NCI-H2029 treated with DMSO at 0.1 percent for 48 hours (cell line): ENCODE measurements around the gene ERC2.

Experiments used
- DNase-seq: peaks from one replicate; lab custom pipeline; 2025; lab: John Stamatoyannopoulos, UW

Gene ERC2

GRCh38 chr3:55826731-55827496 lies 641.4 kb downstream of the ERC2 start:
- no peak for DNase-seq

- no peak for DNase-seq
Measured at GRCh38 chr3:55826097-55826496, 642.2 kb downstream of the ERC2 start.

- DNase-seq: no peak
Measured at GRCh38 chr3:55824406-55824805, 643.9 kb downstream of the ERC2 start.

GRCh38 chr3:55823829-55824228 lies 644.4 kb downstream of the ERC2 start:
- no peak for DNase-seq

GRCh38 chr3:55823001-55823400 lies 645.3 kb downstream of the ERC2 start:
- DNase-seq: no peak

- DNase-seq: no peak
Measured at GRCh38 chr3:55819005-55819404, 649.3 kb downstream of the ERC2 start.

- DNase-seq: no peak
Measured at GRCh38 chr3:55818485-55818884, 649.8 kb downstream of the ERC2 start.

GRCh38 chr3:55816794-55817576 lies 651.3 kb downstream of the ERC2 start:
- DNase-seq: no peak

GRCh38 chr3:55815262-55815661 lies 653.0 kb downstream of the ERC2 start:
- DNase-seq: no peak

- no peak for DNase-seq
Measured at GRCh38 chr3:55813268-55814097, 654.8 kb downstream of the ERC2 start.

GRCh38 chr3:55812394-55813013 lies 655.8 kb downstream of the ERC2 start:
- DNase-seq: no peak

GRCh38 chr3:55807210-55807609 lies 661.1 kb downstream of the ERC2 start:
- DNase-seq: no peak

- DNase-seq: no peak
Measured at GRCh38 chr3:55805169-55805568, 663.1 kb downstream of the ERC2 start.

- DNase-seq: no peak
Measured at GRCh38 chr3:55804170-55805095, 663.8 kb downstream of the ERC2 start.

GRCh38 chr3:55802816-55803215 lies 665.5 kb downstream of the ERC2 start:
- DNase-seq: no peak

- DNase-seq: no peak
Measured at GRCh38 chr3:55801676-55802075, 666.6 kb downstream of the ERC2 start.

- no peak for DNase-seq
Measured at GRCh38 chr3:55801068-55801467, 667.2 kb downstream of the ERC2 start.

- no peak for DNase-seq
Measured at GRCh38 chr3:55797775-55798174, 670.5 kb downstream of the ERC2 start.

- DNase-seq: no peak
Measured at GRCh38 chr3:55797084-55797483, 671.2 kb downstream of the ERC2 start.

GRCh38 chr3:55796533-55796932 lies 671.7 kb downstream of the ERC2 start:
- DNase-seq: no peak

- no peak for DNase-seq
Measured at GRCh38 chr3:55795746-55796145, 672.5 kb downstream of the ERC2 start.
